Vagina (tissue), 2 donors: ENCODE data around the gene SEC31B. TPM values are rescaled to one million over a fixed set of nuclear protein-coding genes. Genes with fewer than 3 reads are reported as not detected.

Source experiments
- DNase-seq, 2 donors: peaks; one replicate each; pipeline ENCODE4 v3.0.0-alpha.2; 2017; ENCODE audit errors: extremely low spot score in 2 of 2
- H3K27ac ChIP-seq: fragments of 200-600 bp; sonication (generic); one replicate; pipeline ENCODE4 v1.5.1; 2019
- H3K27me3 ChIP-seq: fragments of 200-600 bp; sonication (generic); one replicate; pipeline ENCODE4 v1.5.1; 2019
- H3K36me3 ChIP-seq, 2 donors: fragments of 200-600 bp; sonication (generic); one replicate each; pipeline ENCODE4 v1.5.1; 2017 to 2019
- H3K4me1 ChIP-seq: fragments of 200-600 bp; sonication (generic); one replicate; pipeline ENCODE4 v1.5.1; 2019
- H3K4me3 ChIP-seq, 2 donors: fragments of 200-600 bp; sonication (generic); 1 replicate in 1 of 2; 2 replicates in 1 of 2; pipeline ENCODE4 v1.5.1; 2016 to 2019
- H3K9me3 ChIP-seq: fragments of 200-600 bp; sonication (generic); one replicate; pipeline ENCODE4 v1.5.1; 2019
- POLR2A ChIP-seq, 2 donors: fragments of 450-650 bp; IDR thresholded peaks; one replicate each; pipeline ENCODE4 v1.6.1; 2017; ENCODE audit warnings: antibody characterized with exemption in 2 of 2, mild to moderate bottlenecking in 2 of 2, moderate library complexity in 2 of 2
- POLR2AphosphoS5 ChIP-seq, 2 donors: sonication (generic); formaldehyde crosslinking; IDR thresholded peaks; one replicate each; pipeline ENCODE4 v1.9.0; 2017; ENCODE audit warnings: antibody characterized with exemption in 2 of 2, mild to moderate bottlenecking in 2 of 2, low read depth in 1 of 2; ENCODE audit not compliant: insufficient read depth in 1 of 2
- intact Hi-C: fragments of 100-400 bp; cut with DNase I; formaldehyde crosslinking; loops from one replicate; pipeline ENCODE4 v1.15.1; 2023
- total RNA-seq: library from RNA; depleted of rRNA; stranded (reverse); fragments of >200 nt; gene quantifications from one replicate; pipeline ENCODE4 v1.2.3, GENCODE V29; 2016
- TF ChIP-seq, protein P1 (sequence below), 3 experiments: fragments of 450-650 bp in 2 of 3; fragments of 200-600 bp in 1 of 3; sonication (generic) in 1 of 3; IDR thresholded peaks; one replicate each; pipeline ENCODE4 v1.5.1; 2017 to 2019; ENCODE audit warnings: antibody characterized with exemption in 3 of 3, mild to moderate bottlenecking in 2 of 3, moderate library complexity in 2 of 3

The SEC31B gene, protein sequence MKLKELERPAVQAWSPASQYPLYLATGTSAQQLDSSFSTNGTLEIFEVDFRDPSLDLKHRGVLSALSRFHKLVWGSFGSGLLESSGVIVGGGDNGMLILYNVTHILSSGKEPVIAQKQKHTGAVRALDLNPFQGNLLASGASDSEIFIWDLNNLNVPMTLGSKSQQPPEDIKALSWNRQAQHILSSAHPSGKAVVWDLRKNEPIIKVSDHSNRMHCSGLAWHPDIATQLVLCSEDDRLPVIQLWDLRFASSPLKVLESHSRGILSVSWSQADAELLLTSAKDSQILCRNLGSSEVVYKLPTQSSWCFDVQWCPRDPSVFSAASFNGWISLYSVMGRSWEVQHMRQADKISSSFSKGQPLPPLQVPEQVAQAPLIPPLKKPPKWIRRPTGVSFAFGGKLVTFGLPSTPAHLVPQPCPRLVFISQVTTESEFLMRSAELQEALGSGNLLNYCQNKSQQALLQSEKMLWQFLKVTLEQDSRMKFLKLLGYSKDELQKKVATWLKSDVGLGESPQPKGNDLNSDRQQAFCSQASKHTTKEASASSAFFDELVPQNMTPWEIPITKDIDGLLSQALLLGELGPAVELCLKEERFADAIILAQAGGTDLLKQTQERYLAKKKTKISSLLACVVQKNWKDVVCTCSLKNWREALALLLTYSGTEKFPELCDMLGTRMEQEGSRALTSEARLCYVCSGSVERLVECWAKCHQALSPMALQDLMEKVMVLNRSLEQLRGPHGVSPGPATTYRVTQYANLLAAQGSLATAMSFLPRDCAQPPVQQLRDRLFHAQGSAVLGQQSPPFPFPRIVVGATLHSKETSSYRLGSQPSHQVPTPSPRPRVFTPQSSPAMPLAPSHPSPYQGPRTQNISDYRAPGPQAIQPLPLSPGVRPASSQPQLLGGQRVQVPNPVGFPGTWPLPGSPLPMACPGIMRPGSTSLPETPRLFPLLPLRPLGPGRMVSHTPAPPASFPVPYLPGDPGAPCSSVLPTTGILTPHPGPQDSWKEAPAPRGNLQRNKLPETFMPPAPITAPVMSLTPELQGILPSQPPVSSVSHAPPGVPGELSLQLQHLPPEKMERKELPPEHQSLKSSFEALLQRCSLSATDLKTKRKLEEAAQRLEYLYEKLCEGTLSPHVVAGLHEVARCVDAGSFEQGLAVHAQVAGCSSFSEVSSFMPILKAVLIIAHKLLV
- total RNA-seq = 6.4 TPM

- Histone ChIP-seq H3K4me1 (peaks cover 14% of the 10 kb centered on the region), H3K9me3 (no peaks in the 10 kb centered on the region), H3K36me3 (peaks cover 3 to 28% of the 10 kb centered on the region in 2 donors), H3K4me3 (peak within 1 kb of the TSS; percentile 32 to 48), H3K27me3 (peaks cover 7% of the 10 kb centered on the region), H3K27ac (no peak within 1 kb of the TSS)
- intact Hi-C loops = no loop called here
- DNase-seq = no peak
- TF ChIP-seq, protein P1, sequence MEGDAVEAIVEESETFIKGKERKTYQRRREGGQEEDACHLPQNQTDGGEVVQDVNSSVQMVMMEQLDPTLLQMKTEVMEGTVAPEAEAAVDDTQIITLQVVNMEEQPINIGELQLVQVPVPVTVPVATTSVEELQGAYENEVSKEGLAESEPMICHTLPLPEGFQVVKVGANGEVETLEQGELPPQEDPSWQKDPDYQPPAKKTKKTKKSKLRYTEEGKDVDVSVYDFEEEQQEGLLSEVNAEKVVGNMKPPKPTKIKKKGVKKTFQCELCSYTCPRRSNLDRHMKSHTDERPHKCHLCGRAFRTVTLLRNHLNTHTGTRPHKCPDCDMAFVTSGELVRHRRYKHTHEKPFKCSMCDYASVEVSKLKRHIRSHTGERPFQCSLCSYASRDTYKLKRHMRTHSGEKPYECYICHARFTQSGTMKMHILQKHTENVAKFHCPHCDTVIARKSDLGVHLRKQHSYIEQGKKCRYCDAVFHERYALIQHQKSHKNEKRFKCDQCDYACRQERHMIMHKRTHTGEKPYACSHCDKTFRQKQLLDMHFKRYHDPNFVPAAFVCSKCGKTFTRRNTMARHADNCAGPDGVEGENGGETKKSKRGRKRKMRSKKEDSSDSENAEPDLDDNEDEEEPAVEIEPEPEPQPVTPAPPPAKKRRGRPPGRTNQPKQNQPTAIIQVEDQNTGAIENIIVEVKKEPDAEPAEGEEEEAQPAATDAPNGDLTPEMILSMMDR (IDR thresholded peaks at IDR 0.05) = no peak
- TF ChIP-seq POLR2AphosphoS5 (IDR thresholded peaks at IDR 0.05; ENCODE audit: insufficient read depth in 1 of 2, low read depth in 1 of 2) (no peak), POLR2A (IDR thresholded peaks at IDR 0.05) (no peak)
Observed at GRCh38 chr10:100519311-100520051, at the start of gene SEC31B. SEC31B (minus strand) TSS chr10:100519861; CDS start chr10:100516952, 2,909 bp downstream.

DNA sequence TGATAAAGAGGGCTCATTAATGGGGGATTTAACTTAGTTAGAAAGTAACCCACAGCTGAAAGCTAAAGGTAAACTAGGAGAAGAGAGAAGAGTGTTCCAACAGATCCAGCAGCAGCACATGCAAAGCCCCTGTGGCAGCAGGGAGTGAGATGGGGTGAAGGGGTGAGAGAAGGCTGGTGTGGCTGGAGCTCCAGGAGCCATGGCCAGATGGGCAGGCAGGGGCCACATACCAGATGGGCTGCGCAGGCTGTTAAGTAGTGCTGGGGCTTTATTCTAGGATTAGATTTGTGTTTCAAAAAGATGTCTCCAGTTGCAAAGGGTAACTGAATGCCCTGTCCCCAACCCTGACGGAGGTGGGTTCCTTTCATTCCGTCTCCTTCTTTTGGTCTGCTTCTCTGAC is 49.3 kb upstream of the SEC31B start:
- Histone ChIP-seq H3K4me1 (no peaks in the 10 kb centered on the region), H3K27me3 (no peaks in the 10 kb centered on the region), H3K9me3 (no peaks in the 10 kb centered on the region), H3K36me3 (no peaks in the 10 kb centered on the region), H3K27ac (no peak overlapping the region), H3K4me3 (no peak overlapping the region)
- intact Hi-C loops = no loop called here
- TF ChIP-seq, protein P1 (IDR thresholded peaks at IDR 0.05) = no peak
- TF ChIP-seq POLR2AphosphoS5 (IDR thresholded peaks at IDR 0.05; ENCODE audit: insufficient read depth in 1 of 2, low read depth in 1 of 2) (no peak), POLR2A (IDR thresholded peaks at IDR 0.05) (no peak)
- peak in 1 of 2 donors; percentile 25 for DNase-seq

DNA sequence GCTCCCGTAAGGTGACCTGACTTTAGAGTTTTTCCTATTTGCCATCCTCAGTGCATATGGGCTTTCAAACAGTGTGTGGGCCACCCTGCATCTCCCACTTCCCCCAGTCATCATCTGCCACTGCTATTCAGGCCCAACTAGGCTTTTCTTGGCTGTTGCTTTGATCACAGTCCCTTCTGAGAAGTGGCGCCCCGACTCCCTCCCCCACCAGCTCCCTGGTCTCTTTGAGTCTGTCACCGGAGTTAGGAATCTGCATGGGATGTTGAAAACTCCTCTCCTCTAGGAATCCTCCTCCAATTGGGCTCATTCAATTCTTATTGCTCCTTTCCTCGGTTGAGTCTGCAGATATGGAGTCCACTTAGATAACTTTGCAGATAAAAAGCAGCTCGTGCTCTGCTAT is 48.2 kb upstream of the SEC31B start:
- no peaks in the 10 kb centered on the region for H3K36me3 ChIP-seq
- no peak overlapping the region for H3K4me3 ChIP-seq
- TF ChIP-seq POLR2AphosphoS5 (IDR thresholded peaks at IDR 0.05; ENCODE audit: insufficient read depth in 1 of 2, low read depth in 1 of 2) (no peak), POLR2A (IDR thresholded peaks at IDR 0.05) (no peak)
- TF ChIP-seq, protein P1 (IDR thresholded peaks at IDR 0.05) = no peak
- no peak overlapping the region for H3K27ac ChIP-seq
- intact Hi-C loops = no loop called here
- H3K4me1 ChIP-seq = peaks cover under 1% of the 10 kb centered on the region
- H3K27me3 ChIP-seq = peaks cover 1% of the 10 kb centered on the region
- DNase-seq = peak in 1 of 2 donors; percentile 58
- no peaks in the 10 kb centered on the region for H3K9me3 ChIP-seq

DNA sequence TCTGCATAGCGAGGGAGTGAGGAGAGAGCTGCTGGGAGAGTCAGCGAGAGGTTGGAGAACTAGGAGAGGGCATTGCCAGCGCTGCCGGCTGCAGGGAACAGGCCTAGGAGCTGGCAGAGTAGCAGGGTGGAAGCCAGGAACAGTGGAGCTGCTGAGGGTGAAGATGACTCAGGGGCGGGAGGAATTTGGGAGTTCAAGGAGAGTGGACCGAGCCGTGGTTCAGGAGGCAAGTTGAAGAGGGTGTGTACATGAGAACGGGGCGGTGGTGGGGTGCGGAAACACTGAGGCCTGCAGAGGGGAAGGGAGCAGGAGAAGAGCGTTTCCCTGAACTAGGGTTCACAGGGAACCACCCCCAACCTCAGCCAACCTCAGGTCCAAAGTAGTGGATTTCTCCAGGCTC is 47.6 kb upstream of the SEC31B start:
- Histone ChIP-seq H3K9me3 (no peaks in the 10 kb centered on the region), H3K27me3 (peaks cover 7% of the 10 kb centered on the region), H3K4me3 (no peak overlapping the region), H3K36me3 (no peaks in the 10 kb centered on the region), H3K4me1 (peaks cover 7% of the 10 kb centered on the region), H3K27ac (no peak overlapping the region)
- intact Hi-C loops = no loop called here
- TF ChIP-seq, protein P1 (IDR thresholded peaks at IDR 0.05) = no peak
- TF ChIP-seq POLR2A (IDR thresholded peaks at IDR 0.05) (no peak), POLR2AphosphoS5 (IDR thresholded peaks at IDR 0.05; ENCODE audit: insufficient read depth in 1 of 2, low read depth in 1 of 2) (no peak)
- DNase-seq = no peak
